GM19238 (cell line): ENCODE measurements around the gene S1PR1.

Experiments used
- DNase-seq: peaks from one replicate; pipeline ENCODE4 v3.0.0; 2011; ENCODE audit warnings: low spot score; ENCODE audit not compliant: insufficient read length

Gene S1PR1

DNA sequence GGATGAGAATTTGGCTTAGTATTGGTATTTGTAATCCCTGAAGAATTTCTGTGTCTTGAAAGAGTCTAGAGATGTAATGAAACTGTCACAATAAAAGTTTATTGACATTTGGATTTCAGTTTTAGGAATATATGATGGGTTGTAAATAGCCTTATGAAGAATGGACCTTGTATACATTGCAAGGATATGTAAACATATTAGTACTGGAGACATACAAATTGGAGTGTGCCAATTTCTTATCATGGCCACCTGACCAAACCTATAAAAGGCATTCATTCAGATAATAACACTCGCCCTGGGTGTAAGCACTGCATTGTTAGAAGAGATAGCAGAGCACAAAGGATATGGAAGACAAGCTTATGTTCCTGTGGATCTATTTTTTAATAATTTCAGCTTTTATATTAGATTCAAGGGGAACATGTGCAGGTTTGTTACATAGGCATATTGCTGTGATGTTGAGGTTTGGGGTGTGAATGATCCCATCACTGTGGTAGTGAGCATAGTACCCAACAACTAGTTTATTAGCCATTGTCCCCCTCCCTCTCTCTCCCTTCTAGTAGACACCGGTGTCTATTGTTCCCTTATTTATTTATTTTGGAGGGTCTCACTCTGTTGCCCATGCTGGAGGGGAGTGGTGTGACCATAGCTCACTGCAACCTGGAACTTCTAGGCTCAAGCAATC, 8.6 kb downstream of the S1PR1 start:
- no peak for DNase-seq

DNA sequence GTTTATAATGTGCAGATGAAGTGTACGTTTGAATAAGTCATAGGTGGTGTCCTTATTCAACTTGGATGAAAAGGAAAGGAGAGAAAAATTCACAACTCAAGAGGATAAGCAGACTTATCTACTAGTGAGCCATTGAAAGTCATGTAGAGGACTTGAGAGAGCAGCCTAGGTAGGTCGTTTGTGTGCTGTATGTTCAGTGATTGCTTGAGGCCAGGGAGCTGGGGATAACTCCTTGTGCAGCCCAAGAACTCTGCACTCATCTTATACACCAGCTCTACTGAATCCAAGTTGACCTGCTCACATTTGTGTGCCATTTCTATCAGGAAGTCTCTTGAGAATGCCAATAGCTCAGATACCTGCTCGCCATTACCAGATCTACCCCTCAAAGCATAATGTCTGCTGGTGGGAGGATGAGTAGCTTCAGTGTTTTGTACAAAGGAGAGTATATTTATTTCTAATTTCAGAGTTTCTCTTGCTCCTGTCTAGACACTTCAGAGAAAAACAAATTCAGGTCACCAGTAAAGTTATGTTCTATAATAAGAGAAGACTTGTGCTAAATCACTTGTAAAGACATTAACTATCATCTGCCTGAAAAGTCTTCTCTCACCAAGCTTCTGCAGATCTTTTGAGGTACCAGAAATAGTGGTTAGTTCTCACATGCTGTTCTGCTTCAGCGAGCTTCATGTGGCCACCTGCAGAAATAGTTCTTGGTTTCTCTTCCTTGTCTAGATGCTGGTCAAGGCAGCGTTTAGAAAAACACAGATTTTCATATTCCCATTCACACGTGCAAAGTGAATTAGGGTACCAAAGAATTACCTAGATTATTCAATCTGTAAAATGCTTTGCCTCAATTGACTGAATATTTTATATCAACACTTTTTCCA, 10.8 kb downstream of the S1PR1 start:
- no peak for DNase-seq

DNA sequence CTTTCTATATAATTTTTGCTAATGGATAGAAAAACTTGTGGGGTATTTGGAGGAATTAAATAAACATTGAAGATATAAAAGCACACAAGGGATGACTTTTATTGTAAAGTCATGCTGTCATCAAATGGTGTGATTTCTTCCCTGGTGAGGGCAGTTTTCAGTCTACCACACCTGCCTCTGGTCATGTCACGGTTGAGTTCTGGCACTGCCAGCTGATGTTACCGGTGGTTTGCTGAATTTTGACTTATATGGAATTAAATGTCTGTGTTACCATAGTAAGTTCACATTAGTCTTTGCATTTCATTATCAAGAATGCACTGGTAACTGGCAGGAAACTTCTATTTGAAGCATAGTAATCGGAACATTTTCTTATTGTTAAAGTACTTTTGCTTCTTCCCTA, 13.4 kb downstream of the S1PR1 start:
- no peak for DNase-seq

DNA sequence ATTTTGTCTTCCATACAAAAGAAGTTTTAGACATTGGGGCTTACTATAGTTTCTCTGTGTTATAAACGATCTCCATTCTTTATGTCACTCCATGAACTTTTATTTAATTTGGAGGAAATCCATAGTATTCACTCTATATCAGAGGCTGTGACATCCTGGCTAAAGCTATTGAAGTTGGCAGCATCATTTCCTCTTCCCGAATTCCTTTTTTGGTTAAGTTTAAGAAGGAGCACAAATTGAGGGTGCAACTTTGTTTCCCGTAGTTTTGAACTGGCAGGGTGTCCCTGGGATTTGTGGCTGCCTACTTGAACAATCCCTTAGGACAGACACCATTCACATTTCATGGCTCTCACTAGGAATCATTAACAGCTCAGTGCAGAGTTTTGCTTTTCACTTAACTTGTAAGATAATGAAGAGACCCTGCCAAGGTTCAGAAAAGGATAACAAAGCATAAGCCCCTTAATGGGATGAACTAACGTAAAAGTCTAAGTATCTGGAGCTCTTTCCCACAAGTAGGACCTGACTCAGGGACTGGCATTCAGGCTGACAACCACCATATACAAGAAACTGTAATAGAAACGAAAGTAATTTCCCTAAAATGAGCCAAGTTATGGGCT, 13.9 kb downstream of the S1PR1 start:
- no peak for DNase-seq

DNA sequence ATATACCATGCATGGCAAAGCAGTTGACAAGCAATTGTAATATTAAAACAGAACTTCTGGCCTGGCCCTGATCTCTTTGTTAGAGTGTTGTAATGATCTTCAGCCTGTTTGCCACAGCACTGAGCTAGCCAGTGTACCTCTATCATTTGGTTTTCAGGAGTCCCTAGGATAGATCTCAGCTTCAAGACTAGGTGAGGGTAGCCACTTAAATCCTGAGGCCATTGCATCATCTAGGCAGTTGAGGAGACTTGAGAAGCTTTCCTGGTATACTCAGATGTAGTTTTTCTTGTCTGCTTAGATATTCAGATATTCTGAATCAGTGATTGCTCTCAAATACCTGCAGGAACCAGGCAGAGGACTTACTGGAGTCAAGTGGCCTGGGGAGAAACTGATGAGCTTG, 14.7 kb downstream of the S1PR1 start:
- DNase-seq = no peak

DNA sequence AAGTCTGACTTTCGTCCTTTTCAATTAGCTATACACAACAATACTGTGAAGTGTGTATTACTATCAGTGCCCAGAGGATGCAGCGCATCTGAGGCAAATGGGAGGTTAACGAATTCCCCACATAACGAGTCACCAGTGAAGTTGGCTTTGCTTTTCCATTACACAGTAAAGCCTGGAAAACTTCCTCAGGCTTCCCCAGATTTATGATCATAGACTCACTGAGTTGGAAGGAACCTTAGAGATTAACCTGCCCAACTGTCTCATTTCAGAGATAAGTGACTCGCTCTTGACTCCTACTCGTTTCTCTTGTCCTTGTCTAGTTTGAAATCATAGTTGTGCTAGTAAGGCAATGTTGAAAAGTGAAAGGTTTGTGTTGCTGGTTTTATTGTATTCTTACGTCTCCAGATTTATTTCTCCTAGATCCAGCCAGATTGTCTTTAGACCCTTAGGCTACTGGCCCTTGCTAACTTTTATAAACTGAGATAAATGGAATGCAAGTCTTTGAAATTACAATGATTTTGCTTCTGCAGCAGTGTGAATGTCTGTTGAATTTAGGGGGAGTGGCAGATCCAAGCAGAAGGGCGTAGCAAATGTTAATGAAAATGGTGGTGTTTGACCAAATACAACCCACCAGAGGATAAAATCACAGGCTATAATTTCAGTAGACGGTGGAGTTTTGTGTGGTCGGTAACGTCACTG, 17.3 kb downstream of the S1PR1 start:
- DNase-seq = no peak

DNA sequence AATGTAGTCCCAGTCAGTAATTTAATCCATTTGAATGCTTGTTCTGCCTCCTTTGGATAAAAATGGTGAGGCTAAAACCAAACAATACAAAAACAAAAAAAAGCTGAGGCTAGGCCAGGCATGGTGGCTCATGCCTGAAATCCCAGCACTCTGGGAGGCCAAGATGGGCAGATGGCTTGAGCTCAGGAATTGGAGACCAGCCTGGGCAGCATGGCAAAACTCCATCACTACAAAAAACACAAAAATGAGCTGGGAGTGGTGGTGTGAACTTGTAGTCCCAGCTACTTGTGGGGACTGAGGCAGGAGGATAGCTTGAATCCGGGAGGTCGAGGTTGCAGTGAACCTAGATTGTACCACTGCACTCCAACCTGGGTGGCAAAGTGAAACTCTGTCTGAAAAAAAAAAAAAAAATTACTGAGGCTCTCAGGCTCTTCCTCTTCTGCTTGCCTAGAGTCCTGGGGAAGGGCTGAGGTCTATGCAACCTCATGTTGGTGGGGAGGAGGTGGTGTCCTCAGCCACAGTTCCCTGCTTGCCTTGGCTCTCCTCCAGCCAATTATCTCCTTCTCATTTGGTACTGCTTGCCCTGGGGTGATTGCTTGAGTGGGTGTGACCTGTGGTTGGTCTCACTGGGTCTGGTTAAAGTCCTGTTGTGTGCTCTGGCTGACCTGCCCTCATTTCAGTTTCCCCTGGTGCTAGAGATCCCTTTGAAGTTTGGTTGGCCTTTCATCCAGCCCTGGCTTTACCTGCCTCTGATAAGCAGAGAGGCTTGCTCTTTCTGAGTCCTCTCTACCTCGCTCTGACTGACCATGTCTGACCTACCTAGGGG, 20.9 kb downstream of the S1PR1 start:
- DNase-seq = no peak

DNA sequence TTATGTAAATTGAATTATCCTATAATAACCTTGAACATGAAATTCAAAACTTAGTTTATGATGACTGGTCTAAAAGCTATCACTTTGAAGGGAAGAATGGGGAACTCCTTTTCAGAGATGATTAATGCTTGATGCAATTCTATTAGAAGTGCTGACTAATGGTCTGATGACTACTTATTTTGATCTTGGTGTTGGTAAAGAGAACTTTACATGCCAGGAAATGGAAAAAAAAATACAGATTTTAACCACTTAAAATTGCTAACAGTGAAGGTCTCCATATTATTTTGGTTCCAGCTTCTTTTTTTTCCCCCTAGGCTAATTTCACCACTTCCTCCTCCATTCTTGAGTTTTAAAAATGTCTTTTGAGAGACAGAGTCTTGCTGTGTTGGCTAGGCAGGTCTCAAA, 22.9 kb downstream of the S1PR1 start:
- no peak for DNase-seq

DNA sequence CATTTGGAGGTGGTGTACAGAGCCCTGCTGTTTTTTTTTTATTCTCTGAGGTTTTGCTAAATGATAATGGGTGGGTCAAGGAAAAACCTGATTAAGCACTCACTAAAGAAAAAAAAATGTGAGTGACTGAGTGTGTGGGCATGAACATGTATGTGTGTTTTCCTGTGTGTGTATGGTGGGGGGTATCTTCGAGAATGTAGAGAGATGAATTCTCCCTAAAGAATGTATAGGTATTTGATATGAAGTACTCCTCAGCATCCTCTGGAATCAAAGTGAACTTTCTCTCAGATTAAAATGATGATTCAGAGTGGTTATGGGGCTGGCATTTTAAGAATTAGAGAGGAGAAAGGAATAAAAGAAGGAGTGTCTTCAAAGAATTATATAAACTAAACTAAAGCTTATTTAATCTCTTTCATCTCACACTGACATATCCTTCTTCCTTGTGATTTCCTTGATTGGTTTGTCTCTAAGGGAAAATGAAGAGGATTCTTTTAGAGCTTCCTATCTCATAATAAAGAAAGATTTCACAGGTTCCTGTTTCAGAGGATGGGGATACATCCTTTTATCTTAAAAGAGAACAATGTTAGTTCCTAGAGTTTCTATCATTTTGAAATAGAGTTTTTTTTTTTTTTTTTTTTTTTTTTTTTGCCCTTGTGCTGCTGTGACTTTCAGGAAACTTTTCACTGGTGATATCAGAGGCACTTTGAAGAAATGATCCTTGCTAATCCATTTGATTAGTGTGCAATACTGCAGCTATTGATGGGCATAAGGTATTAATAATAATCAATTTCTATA, 23.9 kb downstream of the S1PR1 start:
- DNase-seq = no peak

DNA sequence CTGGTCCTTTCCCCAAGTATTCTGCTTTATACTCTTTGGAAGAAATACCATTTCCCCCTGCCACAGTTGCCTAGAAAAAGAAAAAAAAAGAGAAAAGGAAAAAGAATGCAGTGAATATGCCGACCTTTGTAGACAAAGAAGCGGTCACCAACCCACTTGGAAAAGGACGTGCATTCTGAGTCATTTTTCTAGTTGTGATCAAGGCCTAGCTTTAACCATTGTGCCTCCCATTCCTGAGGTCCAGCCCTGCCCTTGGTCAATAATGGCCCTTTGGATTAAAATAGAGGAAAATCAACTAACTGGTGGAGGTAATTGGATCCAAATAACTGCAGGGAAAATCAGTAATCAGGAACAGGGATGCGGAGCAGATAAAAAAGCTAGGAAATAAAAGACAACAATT, 24.8 kb downstream of the S1PR1 start:
- DNase-seq = no peak

DNA sequence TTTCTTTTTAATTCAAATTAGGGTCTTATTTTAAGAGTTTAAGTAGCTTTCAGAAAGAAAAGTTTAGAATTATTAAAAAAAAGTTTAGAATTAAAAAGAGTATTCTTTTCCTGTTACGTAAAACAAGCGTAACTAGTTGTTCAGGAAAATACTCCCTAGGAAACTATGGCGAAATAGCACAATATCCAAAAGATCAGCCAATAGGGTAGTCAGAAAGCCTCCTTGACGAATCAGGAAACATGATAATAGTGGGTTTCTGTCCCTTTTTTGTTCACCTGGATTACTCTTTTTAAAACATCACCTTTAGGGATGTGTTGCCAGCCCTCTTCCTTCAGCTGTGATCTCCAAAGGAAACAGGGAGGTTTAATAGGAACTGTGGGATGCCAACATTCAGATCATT, 25.2 kb downstream of the S1PR1 start:
- no peak for DNase-seq

DNA sequence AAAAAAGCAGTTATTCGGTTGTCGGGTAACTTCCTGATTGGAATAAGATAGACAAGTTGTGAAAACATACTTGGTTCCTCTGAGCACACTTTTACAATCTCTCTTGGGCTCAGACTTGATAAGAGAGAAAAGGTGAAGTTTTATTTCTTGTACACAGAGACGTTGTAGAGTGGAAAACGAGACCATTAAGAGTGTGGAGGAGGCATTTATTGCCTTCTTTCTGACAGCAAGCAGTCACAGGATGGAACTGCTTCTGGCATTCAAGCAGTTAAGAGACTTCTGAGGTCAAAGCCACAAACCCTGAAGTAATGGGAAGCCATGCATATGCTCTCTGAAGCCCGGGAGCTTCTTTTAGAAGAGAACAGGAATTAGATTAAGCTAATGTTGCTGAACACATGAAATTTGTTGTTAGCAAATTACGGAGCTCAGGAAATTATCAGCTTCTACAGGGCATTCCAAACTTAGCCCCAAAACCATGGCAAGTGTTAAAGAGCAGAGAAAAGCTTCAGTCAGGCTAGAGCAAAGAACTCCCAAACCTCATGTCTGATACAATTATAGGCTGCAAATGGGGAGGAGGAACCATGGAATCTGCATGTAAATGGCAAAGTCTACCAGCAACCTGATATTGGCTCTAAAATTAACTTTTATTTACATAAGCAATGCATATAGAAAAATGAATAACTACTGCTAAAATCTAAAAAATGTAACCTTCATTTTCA, 26.0 kb downstream of the S1PR1 start:
- DNase-seq = no peak

DNA sequence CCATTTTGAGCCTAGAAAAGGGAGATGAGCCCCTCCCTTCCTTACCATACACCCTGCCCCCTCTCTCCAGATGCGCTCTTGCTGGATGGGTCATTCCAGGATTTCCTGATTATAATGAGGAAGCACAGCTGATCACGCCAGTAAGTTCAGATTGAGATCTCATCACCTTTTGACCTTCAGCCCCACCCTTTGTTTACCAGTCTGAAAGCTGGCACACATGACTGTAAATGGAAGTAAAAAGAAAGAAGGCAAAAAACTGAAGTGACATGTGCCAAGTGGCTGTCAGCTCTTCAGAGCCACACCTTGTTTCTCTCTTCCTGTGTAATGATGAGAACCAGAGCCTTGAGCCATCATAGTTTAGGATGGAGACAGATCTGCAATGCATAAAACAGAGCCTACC, 27.9 kb downstream of the S1PR1 start:
- no peak for DNase-seq

DNA sequence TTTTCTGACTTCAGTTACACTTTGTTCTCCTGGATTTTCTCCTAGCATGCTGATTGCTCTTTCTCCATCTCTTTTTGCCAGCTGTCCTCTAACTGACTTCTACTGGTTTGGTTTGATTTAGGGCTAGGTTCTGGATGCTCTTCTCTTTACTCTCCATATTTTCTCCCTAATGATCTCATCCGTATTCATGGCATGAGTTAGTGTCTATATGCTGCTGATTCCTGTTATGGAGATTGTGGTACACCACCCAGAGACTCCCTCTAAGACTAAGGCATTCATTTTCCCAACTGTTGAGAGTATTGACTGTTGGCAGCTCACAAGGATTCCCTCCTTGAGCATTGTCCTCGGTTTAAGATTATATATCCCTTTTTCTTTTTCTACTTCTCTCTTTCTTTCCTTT, 28.9 kb downstream of the S1PR1 start:
- DNase-seq = no peak

DNA sequence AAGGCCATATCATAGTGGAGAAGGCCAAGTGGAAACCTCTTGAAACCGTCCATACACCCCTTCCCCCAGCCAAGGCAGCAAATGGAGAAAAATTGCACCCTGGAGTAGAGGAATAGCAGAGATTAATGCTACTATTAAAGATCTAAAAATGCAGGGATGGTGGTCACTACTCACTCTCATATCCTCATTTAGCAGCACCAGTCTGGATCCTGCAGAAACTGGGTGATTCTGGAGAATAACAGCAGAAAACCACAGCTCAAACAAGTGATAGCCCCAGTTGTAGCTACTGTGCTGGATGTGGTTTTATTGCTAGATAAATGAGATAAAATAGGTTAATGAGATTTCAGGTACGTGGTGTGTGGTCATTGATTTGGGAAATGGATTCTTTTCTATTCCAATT, 30.3 kb downstream of the S1PR1 start:
- no peak for DNase-seq

DNA sequence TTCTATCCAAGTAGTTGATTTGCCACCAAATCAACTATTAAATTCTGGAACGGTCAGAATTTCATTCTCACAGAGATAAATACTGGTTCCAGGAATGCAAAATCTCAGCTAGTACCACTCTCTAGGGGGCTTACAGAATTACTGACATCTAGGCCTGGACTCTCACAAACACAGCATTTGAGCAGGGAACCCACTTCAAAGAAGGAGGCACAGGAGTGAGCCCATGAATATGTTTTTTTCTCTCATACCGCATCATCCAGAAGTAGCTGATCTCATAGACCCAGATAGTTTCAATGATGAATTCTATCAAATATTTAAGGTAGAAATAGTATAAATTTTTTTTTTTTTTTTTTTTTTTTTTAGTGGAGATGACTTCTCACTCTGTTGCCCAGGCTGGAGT, 32.1 kb downstream of the S1PR1 start:
- no peak for DNase-seq

DNA sequence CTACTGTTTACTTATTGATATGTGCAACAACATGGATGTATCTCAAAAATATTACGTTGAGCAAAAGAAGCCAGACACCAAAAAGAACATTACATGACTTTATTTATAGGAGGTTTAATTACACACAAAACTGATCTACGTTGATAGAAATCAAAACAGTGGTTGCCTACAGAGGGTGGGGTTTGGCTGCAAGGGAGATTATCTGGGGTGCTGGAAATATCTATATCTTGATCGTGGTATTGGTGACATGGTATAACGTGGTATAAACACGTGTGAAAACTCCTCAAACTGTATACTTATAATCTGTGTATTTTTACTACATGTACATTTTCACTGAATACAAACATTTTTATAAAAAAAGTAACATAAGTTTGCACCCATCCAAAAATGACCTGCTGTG, 38.9 kb downstream of the S1PR1 start:
- no peak for DNase-seq

DNA sequence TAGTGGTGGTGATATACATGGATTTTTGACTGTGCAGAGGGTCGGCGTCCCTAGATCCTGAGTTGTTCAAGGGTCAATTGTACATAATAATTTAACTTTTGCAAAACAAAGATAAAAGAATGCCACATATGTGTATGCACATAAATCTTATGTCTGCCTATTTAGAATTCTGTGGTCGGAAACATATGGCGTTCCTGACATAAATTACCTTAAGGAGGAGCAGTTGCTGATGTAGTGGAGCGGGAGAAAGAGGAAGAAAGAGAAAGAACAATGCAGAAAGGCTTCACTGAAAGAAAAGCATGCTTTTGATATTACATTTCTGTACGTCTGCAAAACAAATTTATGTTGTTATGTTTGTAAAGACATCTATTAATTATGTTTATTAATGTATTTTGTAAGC, 40.0 kb downstream of the S1PR1 start:
- DNase-seq = no peak

DNA sequence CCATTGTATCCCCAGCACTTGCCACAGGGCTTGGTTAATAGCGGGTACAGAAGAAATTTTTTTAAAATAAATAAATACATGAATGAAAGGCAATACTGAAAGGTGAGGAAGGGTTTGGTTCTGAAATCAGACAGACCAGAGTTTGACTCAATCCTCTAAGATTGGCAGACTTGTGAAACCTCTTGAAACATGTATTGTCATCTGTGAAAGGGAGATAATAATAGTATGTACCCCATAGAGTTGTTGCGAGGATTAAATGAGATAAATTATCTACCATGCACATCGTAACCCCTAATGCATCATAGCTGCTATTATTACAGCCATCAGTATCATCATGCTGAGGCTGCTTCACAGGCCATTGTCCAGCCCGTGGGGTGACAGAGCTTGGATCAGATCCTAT, 41.4 kb downstream of the S1PR1 start:
- no peak for DNase-seq

DNA sequence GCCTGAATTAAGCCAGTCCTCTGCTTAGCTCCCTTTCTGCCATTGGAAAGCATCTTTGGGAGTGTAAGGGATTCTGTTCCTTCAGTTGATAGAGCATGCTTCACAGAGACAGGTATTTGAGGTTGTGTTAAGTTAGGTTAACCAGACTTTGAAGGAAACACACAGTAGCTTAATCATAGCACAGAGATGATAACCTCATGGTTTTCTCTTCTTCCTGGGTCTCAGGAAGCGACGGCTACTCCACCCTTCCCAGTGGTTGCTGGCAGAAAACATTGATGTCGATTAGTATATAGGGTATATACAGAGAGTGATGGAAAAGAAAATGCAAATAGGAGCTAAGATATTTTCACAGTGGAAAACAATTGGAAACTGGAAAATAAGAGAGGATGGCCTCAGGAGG, 42.0 kb downstream of the S1PR1 start:
- no peak for DNase-seq
